RCC 7860 (cell line): ENCODE results near the gene CACNA2D3.
"Not testable (repeated sequence)": the region's sequence is repeated elsewhere in the genome, so short reads cannot be mapped to it uniquely, and the experiment has no call there.

Source experiments
- DNase-seq: peaks from one replicate; pipeline ENCODE4 v3.0.0-alpha.2; 2015; ENCODE audit warnings: low spot score
- FAIRE-seq: peaks from 2 replicates; lab custom pipeline; 2012; peaks lifted over from hg19 to GRCh38; lab: Jason Lieb, UNC

The CACNA2D3 gene

DNA sequence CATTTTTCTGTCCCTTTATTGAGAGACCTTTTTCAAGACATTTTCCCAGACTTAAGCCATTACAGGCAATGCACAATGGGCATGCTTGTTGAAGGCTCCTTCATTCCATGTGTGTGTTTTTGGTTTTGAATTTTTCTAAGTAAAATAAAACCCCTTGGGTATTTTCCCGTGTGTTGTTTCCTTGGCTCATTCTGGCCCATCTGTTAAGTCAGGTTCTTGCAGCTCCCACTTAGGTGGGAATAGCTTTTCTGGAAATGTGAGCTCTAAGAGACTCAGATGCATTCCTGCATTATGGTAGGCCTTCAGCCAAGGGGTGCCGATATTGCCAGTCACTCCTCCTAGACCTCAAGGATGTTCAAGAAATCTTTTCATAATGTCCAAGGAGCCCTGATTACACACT, 314.9 kb downstream of the CACNA2D3 start:
- FAIRE-seq (no peak), DNase-seq (no peak)

DNA sequence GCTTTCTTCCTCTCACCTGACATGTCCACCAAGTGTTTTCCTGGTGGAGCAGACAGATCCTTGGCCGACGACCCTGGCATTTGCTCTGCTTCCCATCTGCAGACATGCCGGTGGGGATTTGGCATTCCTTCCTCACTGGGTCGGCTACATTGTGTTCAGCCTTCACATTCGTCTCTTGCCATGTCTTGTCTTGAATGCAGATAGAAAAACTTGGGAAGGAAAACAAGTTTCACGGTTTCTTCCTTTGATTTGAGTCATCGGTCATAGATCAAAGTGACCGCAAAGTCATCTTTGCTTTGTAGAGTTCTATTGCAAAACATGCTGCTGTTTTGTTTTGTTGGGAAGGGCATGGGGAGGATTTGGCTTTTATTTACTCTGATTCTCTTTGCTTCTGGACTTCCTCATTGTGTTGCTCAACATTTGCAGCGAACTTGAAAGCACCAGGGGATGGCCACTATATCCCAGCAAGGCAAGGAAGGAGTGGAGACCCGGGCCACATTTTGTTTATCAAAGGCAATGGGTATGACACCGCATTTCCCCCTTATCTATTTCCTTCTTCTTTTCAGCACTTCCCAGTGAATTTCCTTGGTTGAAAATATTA, 321.3 kb downstream of the CACNA2D3 start:
- FAIRE-seq (no peak), DNase-seq (no peak)

DNA sequence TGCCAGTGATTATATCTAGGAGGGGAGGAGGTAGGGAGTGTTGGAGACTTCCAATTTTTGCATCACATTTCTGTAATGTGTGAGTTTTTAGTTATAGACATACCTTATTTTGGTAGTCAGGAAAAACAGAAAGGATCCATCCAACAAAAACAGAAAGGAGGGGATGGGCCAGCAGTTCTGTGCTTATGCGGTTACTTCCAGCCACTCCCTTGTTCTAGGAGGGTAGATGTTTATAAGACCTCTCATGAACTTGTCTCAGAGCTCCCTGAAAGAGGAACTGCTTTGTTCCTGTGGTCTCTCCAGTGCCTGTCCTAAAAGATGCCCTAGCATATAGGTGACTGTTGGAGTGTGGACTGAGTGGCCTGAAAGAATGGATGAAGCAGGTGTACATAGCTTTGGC, 323.3 kb downstream of the CACNA2D3 start:
- FAIRE-seq = no peak
- no peak for DNase-seq

DNA sequence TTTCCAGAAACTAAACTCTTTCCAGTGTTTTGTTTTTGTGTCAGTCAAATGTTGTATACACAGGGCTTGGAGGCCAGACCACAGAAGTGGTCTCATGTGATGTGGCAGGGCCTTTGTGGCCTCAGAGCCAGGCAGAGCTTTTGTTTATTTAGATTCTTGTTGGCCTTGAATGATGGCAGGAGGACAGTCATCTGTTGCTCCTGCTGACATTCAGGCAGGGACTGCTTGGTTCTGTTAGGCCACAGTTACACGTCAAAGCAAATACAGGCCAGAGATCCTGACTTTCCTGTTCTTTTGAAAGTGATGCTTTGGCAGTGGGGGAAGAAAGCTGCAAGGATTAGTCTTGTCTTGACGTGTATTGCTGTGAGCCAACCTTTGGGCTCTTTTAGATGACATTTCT, 325.1 kb downstream of the CACNA2D3 start:
- no peak for FAIRE-seq

DNA sequence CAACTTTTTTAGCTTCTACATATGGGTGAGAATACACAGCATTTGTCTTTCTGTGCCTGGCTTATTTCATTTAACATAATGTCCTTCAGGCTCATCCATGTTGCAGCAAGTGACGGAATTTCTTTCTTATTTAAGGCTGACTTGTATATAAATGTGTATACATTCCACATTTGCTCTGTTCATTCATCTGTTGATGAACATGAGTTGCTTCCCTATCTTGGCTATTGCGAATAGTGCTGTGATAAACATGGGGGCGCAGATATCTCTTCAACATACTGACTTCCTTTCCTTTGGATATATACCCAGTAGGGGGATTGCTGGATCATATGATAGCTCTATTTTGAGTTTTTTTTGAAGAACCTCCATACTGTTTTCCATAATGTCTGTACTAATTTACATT, 332.5 kb downstream of the CACNA2D3 start:
- no peak for DNase-seq
- FAIRE-seq = no peak

More for the DNA sequence above, 325.1 kb downstream of the CACNA2D3 start:
- DNase-seq = no peak

DNA sequence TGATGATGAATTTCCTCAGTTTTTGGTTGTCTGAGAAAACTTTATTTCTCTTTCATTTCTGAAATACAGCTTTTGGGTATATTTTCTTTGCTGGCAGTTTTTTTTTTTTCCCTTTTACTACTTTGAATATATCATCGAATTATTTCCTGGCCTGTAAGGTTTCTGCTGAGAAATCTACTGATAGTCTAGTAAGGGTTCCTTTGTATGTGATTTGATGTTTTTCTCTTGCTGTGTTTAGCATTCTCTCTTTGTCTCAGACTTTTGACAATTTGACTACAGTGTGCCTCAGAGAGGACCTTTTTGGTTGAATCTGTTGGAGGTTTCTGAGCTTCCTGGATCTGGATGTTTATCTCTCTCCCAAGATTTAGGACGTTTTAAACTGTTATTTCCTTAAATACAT, 336.0 kb downstream of the CACNA2D3 start:
- no peak for DNase-seq
- FAIRE-seq = no peak

DNA sequence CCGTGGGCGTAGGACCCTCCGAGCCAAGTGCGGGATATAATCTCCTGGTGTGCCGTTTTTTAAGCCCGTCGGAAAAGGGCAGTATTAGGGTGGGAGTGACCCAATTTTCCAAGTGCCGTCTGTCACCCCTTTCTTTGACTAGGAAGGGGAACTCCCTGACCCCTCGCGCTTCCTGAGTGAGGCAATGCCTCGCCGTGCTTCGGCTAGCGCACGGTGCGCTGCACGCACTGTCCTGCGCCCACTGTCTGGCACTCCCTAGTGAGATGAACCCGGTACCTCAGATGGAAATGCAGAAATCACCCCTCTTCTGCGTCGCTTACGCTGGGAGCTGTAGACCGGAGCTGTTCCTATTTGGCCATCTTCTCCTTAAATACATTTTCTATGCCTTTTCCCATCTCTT, 342.2 kb downstream of the CACNA2D3 start:
- DNase-seq = not testable (repeated sequence)

DNA sequence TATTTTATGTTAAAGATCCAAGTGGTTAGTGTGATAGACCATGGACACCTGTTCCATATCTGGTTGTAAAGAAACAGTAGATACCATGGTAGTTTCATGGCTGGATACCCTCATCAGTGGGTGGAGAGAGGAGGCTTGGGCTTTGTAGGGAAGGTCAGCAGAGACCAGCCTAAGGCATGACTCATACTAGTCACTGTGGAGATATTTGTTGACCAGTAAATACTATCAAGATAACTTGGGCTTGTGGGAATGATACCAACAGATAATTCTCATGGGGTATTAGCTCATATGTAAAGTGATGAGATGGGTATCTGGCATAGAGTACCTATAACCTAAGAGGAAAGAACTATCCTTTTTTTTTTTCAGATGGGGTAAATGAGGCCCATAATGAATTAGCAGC, 354.5 kb downstream of the CACNA2D3 start:
- FAIRE-seq = no peak
- DNase-seq = no peak

More for the DNA sequence above, 342.2 kb downstream of the CACNA2D3 start:
- not testable (repeated sequence) for FAIRE-seq

DNA sequence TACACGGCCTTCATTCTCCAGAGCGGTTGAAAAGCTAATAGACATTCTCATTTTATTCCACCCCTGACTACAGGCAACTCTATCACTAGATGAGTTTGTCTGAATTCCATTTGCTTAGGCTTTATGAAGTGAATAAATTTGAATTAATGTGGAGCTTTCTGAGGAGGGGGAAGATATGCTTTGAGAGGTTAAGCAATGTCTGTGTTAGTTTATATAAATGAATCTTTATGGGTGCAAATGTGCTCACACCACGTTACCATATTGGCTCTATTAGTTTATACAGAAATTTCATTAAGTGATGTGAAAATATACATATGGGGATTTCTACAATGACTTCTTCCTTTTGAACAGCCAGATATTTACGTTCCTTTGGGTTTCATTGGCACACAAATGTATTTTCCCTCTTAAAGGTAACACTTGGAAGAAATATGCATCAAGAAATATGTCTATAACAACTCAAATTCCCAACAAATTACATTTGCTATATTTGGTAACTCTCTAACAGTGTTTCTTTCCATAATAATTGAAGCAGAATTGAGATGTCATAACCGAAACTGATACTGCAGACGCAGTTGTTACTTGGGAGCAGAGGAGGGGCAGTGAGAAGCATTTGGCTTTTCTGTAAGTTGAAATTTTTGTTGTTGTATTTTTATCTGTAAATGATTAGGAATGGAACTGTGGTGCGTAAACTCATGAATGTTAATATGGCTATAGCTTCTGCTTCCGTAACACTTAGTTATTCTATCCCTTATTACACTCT, 359.4 kb downstream of the CACNA2D3 start:
- no peak for DNase-seq
- FAIRE-seq = no peak

DNA sequence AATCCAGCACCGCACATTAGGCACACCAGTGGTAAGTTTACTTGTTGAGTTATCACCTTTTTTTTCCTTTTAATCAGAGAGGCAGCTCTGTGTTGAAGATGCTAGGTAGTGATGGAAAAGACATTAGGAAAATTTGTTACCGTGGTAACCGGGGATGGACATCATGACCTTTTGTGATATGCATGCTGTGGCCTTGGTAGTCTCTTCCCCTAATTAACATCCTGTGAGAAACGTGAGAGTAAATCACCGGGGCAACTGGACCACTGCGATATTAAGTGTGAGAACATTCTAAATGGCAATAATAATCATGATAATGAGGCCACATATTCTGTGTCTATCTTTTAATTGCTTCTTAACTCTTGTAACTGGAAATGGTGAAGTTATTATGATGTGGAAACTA, 362.0 kb downstream of the CACNA2D3 start:
- FAIRE-seq = no peak
- DNase-seq = no peak

DNA sequence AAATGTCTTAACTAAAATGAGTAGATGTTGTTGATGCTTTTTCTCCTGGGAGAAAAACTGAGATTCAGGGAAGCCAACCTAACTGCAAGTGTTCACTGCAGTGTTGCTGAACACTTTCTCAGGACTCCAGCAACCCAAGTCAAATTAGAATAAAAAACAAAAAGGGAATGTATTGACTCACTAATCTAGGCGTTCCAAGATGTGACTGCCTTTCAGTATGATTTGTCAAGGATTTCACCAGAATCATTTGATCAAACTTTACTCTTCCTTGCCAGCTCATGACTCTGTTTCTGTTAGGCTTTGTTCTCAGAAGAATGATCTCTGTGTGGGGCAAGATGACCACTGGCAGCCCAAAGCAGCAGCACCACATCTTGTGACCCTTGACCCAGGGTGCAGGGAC, 364.0 kb downstream of the CACNA2D3 start:
- no peak for DNase-seq
- FAIRE-seq = no peak

DNA sequence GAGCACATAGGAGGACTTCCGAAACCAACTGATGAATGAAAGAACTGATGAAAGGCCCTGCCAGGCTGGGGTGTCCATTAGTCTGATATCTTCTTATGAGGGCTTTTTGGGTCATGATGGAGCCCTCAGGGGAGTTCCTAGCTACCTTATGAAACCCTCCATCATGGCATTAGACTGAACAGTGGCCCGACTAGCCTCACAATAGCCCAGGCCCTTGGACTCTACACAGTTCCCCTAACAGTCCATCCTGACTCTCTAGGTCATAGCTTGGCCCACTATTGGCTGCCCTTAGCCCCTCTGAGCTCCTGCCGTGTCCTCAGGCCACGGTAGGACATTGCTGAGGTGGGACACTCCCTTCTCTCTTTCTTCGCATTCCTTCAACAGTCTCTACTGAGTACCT, 365.9 kb downstream of the CACNA2D3 start:
- DNase-seq (no peak), FAIRE-seq (no peak)

DNA sequence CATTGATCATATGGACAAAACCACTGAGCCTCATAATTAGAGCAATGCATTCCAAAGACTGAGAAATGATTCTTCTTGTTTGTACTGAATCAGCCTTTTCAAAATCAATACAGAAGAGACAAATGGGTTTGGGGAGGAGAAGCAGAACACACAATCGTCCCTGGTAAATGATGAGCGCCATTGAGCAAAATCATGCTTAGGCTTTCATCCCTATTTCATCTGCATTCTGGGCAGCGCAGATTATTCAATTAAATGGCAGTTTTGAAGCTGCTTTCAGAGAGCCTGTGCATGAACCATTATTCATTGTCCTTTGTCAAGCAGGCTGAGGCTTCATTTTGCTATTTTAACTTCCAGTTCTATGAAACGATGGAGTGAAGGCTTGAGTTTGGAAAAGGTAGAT, 371.9 kb downstream of the CACNA2D3 start:
- FAIRE-seq (no peak), DNase-seq (no peak)

DNA sequence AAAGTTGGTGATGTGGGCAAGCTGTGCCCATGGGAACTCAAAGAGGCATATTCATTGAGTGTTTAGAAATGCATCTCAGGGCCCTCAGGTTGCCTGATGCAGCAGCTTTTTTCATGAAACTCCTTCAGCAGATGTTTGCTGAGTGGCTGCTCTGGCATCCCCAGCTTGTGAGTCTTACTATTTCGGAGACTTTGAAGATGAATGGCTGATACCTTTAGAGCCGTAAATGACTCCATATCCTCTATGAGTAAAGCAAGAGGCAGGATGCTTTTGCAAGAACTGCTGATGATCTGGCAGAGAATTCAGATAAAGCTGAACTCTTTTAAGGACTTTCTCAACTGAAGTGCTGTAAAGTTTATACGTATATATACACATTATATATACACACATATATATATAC, 384.3 kb downstream of the CACNA2D3 start:
- FAIRE-seq (no peak), DNase-seq (no peak)

DNA sequence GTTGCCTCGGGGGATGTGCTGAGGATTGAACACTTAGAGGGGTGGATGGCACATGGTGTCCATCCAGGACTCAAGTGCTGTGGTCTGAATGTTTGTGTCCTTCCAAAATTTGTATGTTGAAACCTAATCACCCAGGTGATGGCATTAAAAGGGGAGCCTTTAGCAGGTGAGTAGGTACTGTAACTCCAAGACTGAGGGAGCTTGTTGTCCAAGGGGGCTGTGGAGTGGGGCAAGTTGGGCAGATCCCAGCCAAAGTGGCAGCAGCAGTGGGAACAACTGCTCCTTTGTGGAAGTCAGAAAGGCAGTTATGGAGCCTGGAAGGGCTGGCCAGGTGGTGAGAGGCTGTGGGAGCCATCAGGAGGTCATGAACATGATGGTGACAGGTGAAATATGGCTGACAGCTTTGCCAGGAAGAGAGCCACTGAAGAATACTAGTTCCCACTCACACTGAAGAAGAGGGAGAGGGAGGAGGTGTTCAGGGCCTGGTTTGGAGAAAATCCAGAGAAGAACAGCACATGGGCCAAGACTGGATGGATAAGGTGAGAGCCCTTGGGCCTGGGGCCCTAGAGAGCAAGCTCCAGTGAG, 385.6 kb downstream of the CACNA2D3 start:
- no peak for DNase-seq
- FAIRE-seq = no peak

DNA sequence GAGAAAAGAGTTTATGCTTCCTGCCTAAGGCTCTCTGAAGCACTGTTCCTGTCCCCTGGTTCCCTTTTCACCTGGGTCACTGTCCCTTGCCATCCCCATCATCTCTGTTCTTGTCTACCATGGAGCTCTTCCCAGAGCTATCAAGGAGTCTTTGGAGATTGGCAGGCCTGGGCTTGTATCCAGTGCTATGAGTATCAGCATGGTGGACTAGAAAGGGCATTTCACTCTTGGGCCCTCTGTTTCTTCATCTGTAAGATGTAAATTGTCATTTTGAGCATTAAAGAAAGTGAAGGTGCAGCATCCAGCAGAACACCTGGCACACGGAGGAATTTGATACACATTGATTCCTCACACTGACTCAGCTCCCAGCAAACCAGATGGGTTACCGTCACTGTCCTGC, 388.2 kb downstream of the CACNA2D3 start:
- DNase-seq (no peak), FAIRE-seq (no peak)

DNA sequence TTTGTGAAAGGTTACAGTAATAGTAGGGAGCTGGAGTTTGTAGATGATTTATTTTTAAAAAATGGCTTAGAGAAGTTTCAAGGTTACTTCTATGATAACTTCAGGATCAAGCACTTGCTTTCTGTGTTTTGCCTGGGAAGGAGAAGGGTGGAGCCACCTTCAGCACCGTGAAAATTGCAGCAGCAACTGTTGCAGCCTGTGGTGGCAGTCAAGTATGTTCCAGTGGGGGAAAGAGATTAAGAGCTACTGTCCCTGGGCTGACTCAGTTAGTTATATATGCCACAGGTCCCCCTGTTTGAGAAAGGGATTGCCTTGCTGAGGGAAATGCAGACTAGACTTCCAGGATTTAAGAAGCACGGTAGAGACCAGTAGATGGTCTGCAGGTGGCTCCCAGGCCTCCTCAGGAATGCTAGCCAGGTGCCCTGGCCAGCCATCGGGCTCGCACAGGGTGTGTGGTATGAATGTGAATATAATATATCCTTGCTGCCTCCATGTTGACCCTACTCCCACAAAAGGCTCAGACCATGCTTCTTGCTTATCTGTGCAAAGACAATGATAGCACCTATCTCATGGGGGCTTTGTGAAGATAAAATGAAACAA, 389.5 kb downstream of the CACNA2D3 start:
- FAIRE-seq (no peak), DNase-seq (no peak)

DNA sequence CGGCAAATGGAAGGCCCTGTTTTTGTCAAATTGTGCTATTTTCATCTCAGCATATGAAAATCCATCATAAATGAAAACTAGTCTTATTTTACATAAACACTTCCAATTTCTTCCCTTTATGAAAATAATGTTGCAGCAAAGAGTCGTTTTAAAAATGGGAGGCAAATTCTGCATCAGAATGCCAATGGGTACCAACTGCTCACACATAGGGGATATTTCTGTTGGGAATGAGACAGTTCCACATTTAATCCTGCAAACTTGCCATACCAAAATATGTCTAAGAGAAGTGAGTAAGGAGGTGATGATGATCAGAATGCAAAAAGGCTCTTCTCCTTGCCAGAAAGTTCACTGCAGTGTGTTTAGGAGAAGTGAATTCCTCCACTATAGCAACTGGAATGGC, 391.7 kb downstream of the CACNA2D3 start:
- FAIRE-seq (no peak), DNase-seq (no peak)

DNA sequence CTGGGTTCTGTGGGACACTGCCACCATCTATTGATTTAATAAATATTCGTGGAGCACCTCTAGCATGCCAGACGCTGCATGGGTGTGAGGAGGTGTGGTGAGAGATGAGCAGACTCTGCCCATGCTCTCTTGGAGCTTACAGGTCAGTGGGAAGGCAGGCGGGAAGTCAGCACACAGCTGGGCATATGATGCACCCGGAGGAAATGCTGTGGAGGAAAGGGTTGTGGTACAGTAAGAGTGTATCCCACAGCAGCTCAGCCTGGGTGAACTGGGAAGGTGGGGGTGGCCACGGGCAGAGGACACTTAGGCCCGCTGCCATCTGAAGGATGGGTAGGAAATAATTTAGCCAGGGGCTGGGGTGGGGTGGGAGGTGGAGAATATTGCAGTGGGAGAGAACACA, 392.1 kb downstream of the CACNA2D3 start:
- FAIRE-seq (no peak), DNase-seq (no peak)

DNA sequence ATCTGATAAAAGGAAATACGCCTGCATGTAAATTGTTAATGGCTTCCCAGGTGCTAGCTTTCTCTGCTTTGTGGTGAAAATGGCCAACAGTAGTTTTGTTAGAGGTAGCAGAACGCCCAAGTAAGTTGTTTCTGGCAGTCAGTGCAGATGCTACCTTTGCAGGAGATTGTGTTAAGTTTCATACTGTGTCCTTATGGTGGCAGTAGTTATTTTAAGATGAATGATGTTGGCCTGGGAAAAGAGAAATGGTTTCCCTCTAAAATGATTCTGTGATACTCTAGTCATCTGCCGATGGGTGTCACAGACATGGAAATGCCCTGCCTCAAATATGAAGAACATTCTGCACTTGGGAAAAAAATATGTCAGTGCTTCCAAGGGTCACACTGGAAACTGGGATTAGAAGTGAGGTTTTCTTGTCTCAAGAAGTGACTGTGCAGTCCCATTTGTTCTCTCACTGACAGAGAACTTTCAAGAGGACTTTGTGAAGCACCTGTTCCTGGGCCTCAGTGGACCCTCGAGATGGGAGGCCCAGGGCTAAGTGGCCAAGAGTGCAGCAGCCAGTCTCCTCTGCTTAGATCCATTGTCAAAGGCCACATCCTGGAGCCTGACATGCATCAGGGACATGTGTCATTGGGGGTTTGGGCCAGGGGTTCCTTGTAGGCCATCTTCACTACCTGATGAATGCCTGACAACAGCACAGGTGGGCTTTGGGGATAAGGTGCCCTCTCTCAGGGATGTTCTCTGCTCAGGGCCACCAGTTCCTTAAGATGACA, 393.3 kb downstream of the CACNA2D3 start:
- DNase-seq (no peak), FAIRE-seq (no peak)

DNA sequence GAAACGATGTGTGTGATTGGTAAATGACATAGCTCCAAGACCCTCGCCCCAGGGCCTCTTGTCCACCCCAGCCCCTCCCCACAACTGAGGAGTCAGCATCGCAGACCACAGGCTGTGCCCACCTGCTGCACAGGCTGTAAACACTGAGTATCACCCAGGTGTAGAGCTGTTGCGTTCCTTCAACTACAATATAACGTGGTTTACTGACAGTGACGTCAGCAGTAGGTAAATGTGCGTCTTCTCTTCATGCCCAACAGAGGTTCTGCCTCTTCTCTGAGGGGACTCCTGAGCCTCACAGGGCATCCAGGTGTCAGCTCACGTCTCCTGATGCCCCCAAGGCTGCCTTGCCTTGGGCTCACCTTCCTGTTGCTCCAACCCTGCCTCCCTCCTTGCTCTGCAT, 395.1 kb downstream of the CACNA2D3 start:
- DNase-seq (no peak), FAIRE-seq (no peak)
